Nephron (organoid): Measurements from ENCODE around the gene TXNDC11.

ENCODE experiments used
- H3K27ac Mint-ChIP-seq, 3 experiments: 2 replicates each; pipeline ENCODE4 v1.8.0; 2020; ENCODE audit warnings: mixed read lengths in 3 of 3, mild to moderate bottlenecking in 2 of 3, moderate library complexity in 1 of 3
- H3K27me3 Mint-ChIP-seq: 2 replicates; pipeline ENCODE4 v1.8.0; 2021; ENCODE audit warnings: low read depth, mild to moderate bottlenecking, moderate library complexity, mixed read lengths
- H3K36me3 Mint-ChIP-seq: 2 replicates; pipeline ENCODE4 v1.8.0; 2020; ENCODE audit warnings: low read depth, mixed read lengths
- H3K4me1 Mint-ChIP-seq: 2 replicates; pipeline ENCODE4 v1.8.0; 2020; ENCODE audit warnings: mixed read lengths
- H3K4me3 Mint-ChIP-seq, 3 experiments: 2 replicates each; pipeline ENCODE4 v1.8.0; 2020; ENCODE audit warnings: mild to moderate bottlenecking in 3 of 3, mixed read lengths in 3 of 3, moderate library complexity in 2 of 3
- H3K9me3 Mint-ChIP-seq: 2 replicates; pipeline ENCODE4 v1.8.0; 2020; ENCODE audit warnings: mixed read lengths
- CTCF ChIP-seq, 3 experiments: fragments of 200-600 bp; sonication (generic); IDR thresholded peaks; one replicate each; pipeline ENCODE4 v1.5.0; 2021; ENCODE audit warnings: antibody characterized with exemption in 3 of 3; ENCODE audit not compliant: unreplicated experiment in 3 of 3

The TXNDC11 gene

DNA sequence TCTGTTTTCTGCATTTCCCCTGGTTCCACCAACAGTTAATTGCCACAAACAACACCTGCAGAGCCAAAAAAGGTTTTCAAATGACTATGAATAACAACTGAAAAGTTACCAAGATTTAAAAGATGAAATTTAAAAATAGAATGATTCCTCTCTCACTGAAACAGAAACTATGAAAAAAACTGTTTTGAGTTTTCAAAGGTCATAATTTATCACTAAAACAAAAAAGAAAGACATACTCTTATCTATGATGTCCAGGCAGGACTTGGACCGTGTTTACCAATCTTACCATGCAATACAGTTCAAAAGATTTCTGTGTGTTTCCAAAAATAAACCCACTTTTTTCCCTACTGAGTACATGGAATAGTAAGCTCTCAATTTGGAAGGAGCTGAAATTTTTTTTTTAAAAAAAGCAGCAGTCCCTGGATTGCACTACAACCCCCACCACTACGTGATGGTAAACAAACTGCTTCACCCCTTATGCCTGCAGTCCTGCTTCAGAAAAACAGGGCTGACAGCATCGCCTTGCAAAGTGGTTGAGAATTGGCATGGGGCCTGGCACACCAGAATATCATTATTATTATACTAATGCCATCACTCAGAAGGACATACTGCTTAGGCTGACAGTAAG lies 8.5 kb downstream of the TXNDC11 start:
- Mint-ChIP-seq H3K27me3 (no peaks in the 10 kb centered on the region), H3K36me3 (peaks cover 65% of the 10 kb centered on the region), H3K4me3 (no peak overlapping the region), H3K27ac (no peak overlapping the region), H3K9me3 (no peaks in the 10 kb centered on the region), H3K4me1 (peaks cover 23% of the 10 kb centered on the region)
- TF ChIP-seq CTCF (IDR thresholded peaks at IDR 0.05; ENCODE audit: unreplicated experiment in 3 of 3) = no peak

DNA sequence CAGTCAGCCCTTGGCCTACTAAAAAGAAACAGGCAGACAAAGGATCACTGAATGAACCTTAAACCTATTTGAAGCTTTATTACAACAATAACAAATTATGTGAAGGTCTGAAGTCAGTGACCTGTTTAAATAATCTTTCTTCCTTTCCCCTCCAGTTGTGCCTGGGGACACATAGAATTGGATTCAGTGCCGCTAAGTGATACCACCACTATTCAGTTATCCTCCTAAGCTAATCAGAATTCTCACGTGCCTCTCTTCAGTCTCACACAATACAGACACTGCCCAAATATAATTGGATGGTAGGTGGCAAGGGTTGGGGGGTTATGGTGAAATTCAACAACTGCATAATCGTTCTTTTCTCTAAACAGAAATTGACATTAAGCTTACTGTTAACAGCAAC lies 11.4 kb downstream of the TXNDC11 start:
- Mint-ChIP-seq H3K27me3 (no peaks in the 10 kb centered on the region), H3K36me3 (peaks cover 66% of the 10 kb centered on the region), H3K27ac (no peak overlapping the region), H3K4me3 (no peak overlapping the region), H3K9me3 (no peaks in the 10 kb centered on the region), H3K4me1 (peaks cover 6% of the 10 kb centered on the region)
- TF ChIP-seq CTCF (IDR thresholded peaks at IDR 0.05; ENCODE audit: unreplicated experiment in 3 of 3) = no peak

- no peak overlapping the region for H3K4me3 Mint-ChIP-seq
- no peak overlapping the region for H3K27ac Mint-ChIP-seq
- peaks cover 4% of the 10 kb centered on the region for H3K4me1 Mint-ChIP-seq
- H3K36me3 Mint-ChIP-seq = peaks cover 66% of the 10 kb centered on the region
- no peaks in the 10 kb centered on the region for H3K27me3 Mint-ChIP-seq
- H3K9me3 Mint-ChIP-seq = no peaks in the 10 kb centered on the region
- no peak for TF ChIP-seq CTCF (IDR thresholded peaks at IDR 0.05; ENCODE audit: unreplicated experiment in 3 of 3)
These were observed 12.9 kb downstream of the TXNDC11 start for GRCh38 chr16:11729787-11730186.

- TF ChIP-seq CTCF (IDR thresholded peaks at IDR 0.05; ENCODE audit: unreplicated experiment in 3 of 3) = no peak
- no peaks in the 10 kb centered on the region for H3K9me3 Mint-ChIP-seq
- H3K27me3 Mint-ChIP-seq = no peaks in the 10 kb centered on the region
- H3K36me3 Mint-ChIP-seq = peaks cover 64% of the 10 kb centered on the region
- no peak overlapping the region for H3K27ac Mint-ChIP-seq
- H3K4me1 Mint-ChIP-seq = no peaks in the 10 kb centered on the region
- no peak overlapping the region for H3K4me3 Mint-ChIP-seq
These were observed 14.7 kb downstream of the TXNDC11 start for GRCh38 chr16:11727796-11728543.

- Mint-ChIP-seq H3K27me3 (no peaks in the 10 kb centered on the region), H3K4me1 (no peaks in the 10 kb centered on the region), H3K4me3 (no peak overlapping the region), H3K27ac (no peak overlapping the region), H3K9me3 (no peaks in the 10 kb centered on the region), H3K36me3 (peaks cover 64% of the 10 kb centered on the region)
- TF ChIP-seq CTCF (IDR thresholded peaks at IDR 0.05; ENCODE audit: unreplicated experiment in 3 of 3) = no peak
These were observed 16.6 kb downstream of the TXNDC11 start for GRCh38 chr16:11726008-11726407.

- no peaks in the 10 kb centered on the region for H3K4me1 Mint-ChIP-seq
- peaks cover 67% of the 10 kb centered on the region for H3K36me3 Mint-ChIP-seq
- no peaks in the 10 kb centered on the region for H3K9me3 Mint-ChIP-seq
- no peak overlapping the region for H3K4me3 Mint-ChIP-seq
- no peaks in the 10 kb centered on the region for H3K27me3 Mint-ChIP-seq
- TF ChIP-seq CTCF (IDR thresholded peaks at IDR 0.05; ENCODE audit: unreplicated experiment in 3 of 3) = no peak
- H3K27ac Mint-ChIP-seq = no peak overlapping the region
These were observed 17.2 kb downstream of the TXNDC11 start for GRCh38 chr16:11725457-11725856.
